ENCODE results near the gene TNFRSF13B.

DNA sequence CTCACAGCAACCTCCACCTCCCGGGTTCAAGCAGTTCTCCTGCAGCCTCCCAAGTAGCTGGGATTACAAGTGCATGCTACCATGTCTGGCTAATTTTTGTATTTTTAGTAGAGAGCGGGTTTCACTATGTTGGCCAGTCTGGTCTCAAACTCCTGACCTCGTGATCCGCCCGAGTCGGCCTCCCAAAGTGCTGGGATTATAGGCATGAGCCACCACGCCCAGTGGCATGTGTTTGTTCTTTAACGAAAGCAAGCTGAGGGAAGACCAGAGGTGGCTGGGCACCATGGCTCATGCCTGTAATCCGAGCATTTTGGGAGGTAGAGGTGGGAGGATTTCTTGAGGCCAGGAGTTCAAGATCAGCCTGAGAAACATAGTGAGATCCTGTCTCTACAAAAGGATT lies 18.1 kb downstream of the TNFRSF13B start:
- TF ChIP-seq, protein P1, sequence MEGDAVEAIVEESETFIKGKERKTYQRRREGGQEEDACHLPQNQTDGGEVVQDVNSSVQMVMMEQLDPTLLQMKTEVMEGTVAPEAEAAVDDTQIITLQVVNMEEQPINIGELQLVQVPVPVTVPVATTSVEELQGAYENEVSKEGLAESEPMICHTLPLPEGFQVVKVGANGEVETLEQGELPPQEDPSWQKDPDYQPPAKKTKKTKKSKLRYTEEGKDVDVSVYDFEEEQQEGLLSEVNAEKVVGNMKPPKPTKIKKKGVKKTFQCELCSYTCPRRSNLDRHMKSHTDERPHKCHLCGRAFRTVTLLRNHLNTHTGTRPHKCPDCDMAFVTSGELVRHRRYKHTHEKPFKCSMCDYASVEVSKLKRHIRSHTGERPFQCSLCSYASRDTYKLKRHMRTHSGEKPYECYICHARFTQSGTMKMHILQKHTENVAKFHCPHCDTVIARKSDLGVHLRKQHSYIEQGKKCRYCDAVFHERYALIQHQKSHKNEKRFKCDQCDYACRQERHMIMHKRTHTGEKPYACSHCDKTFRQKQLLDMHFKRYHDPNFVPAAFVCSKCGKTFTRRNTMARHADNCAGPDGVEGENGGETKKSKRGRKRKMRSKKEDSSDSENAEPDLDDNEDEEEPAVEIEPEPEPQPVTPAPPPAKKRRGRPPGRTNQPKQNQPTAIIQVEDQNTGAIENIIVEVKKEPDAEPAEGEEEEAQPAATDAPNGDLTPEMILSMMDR (IDR thresholded peaks at IDR 0.05), result no peak
- no peak for TF ChIP-seq POLR2A (IDR thresholded peaks at IDR 0.05; ENCODE audit: low read depth)
- no peak for TF ChIP-seq POLR2AphosphoS5 (IDR thresholded peaks at IDR 0.05)
- no peak for TF ChIP-seq EP300 (IDR thresholded peaks at IDR 0.05)

Data from esophagus muscularis mucosa (tissue), 4 donors.